SK-N-SH (cell line): Measurements from ENCODE around the gene CCL16. TPM values are rescaled to one million over a fixed set of nuclear protein-coding genes. Genes with fewer than 3 reads are reported as not detected.
A peak's percentile ranks its signal among the peaks of the same experiment; 100 is the strongest.

Experiments used
- CTCF ChIA-PET: fragments of 300-600, 350-600 bp; formaldehyde crosslinking; extraction: SDS; loops from one replicate; lab custom pipeline; 2021; lab: Yijun Ruan, JAX
- POLR2A ChIA-PET: fragments of 350-600 bp; sonication (Branson Sonifier 250); formaldehyde crosslinking; extraction: SDS; loops from one replicate; lab custom pipeline; 2020; ENCODE audit warnings: antibody characterized with exemption, inconsistent platforms; lab: Yijun Ruan, JAX
- DNase-seq: peaks from one replicate; pipeline ENCODE4 v3.0.0; 2012
- H2AFZ ChIP-seq: fragments of 200-600 bp; sonication (generic); 2 replicates; pipeline ENCODE4 v1.8.1; 2016; ENCODE audit warnings: antibody characterized with exemption, mild to moderate bottlenecking, low read depth
- H3F3A ChIP-seq: fragments of 200-600 bp; sonication (generic); replicated peaks from 2 replicates; pipeline ENCODE3; 2016; ENCODE audit warnings: antibody characterized with exemption, mild to moderate bottlenecking; ENCODE audit not compliant: insufficient read depth
- H3K27ac ChIP-seq, 2 experiments: fragments of 200-500 bp in 1 of 2; fragments of 200-600 bp in 1 of 2; sonication (Bioruptor generic) in 1 of 2; sonication (generic), shearing (Covaris generic) in 1 of 2; 2 replicates each; pipeline versions ENCODE4 v1.5.1 to v1.6.1; 2014 to 2016; ENCODE audit warnings: low read depth in 2 of 2, inconsistent platforms in 1 of 2, low read length in 1 of 2, mild to moderate bottlenecking in 1 of 2, mixed read lengths in 1 of 2
- H3K27me3 ChIP-seq: fragments of 200-600 bp; sonication (generic), shearing (Covaris generic); 2 replicates; pipeline ENCODE4 v1.6.1; 2016; ENCODE audit warnings: mixed run types; ENCODE audit not compliant: insufficient read depth
- H3K36me3 ChIP-seq, 2 experiments: fragments of 200-500 bp in 1 of 2; fragments of 200-600 bp in 1 of 2; sonication (Bioruptor generic) in 1 of 2; sonication (generic) in 1 of 2; replicated peaks in 1 of 2; 2 replicates each; pipeline versions ENCODE3 to v1.5.1; 2014 to 2016; ENCODE audit warnings: low read length in 1 of 2, mild to moderate bottlenecking in 1 of 2; ENCODE audit not compliant: insufficient read depth in 2 of 2, control insufficient read depth in 1 of 2
- H3K4me1 ChIP-seq, 2 experiments: fragments of 200-500 bp in 1 of 2; fragments of 200-600 bp in 1 of 2; sonication (Bioruptor generic) in 1 of 2; sonication (generic), shearing (Covaris generic) in 1 of 2; 2 replicates each; pipeline versions ENCODE4 v1.5.1 to v1.6.1; 2014 to 2016; ENCODE audit warnings: low read depth in 1 of 2, low read length in 1 of 2, mixed run types in 1 of 2; ENCODE audit not compliant: insufficient read depth in 2 of 2, control insufficient read depth in 1 of 2
- H3K4me2 ChIP-seq: fragments of 200-600 bp; sonication (generic), shearing (Covaris generic); 2 replicates; pipeline ENCODE4 v1.6.1; 2017; ENCODE audit warnings: mixed run types
- H3K4me3 ChIP-seq, 2 experiments: fragments of 200-500 bp in 1 of 2; fragments of 200-600 bp in 1 of 2; sonication (Bioruptor generic) in 1 of 2; sonication (generic), shearing (Covaris generic) in 1 of 2; 2 replicates each; pipeline versions ENCODE4 v1.5.1 to v1.8.1; 2014 to 2016; ENCODE audit warnings: low read depth in 2 of 2, inconsistent platforms in 1 of 2, low read length in 1 of 2, mild to moderate bottlenecking in 1 of 2, mixed read lengths in 1 of 2, moderate library complexity in 1 of 2
- H3K79me2 ChIP-seq: fragments of 200-600 bp; sonication (generic); 2 replicates; pipeline ENCODE4 v1.8.1; 2017; ENCODE audit warnings: mild to moderate bottlenecking; ENCODE audit not compliant: insufficient read depth
- H3K9ac ChIP-seq: fragments of 200-600 bp; sonication (generic); 2 replicates; pipeline ENCODE4 v1.6.1; 2017; ENCODE audit warnings: mixed run types
- H3K9me2 ChIP-seq: fragments of 200-600 bp; sonication (generic); 2 replicates; pipeline ENCODE4 v1.6.1; 2017; ENCODE audit warnings: mixed run types
- H3K9me3 ChIP-seq: fragments of 200-600 bp; sonication (generic); 2 replicates; pipeline ENCODE4 v1.6.1; 2017; ENCODE audit warnings: mixed run types, mild to moderate bottlenecking, moderate library complexity
- H4K20me1 ChIP-seq: fragments of 200-600 bp; sonication (generic); 2 replicates; pipeline ENCODE4 v1.6.1; 2017; ENCODE audit warnings: mild to moderate bottlenecking, mixed run types; ENCODE audit not compliant: insufficient read depth
- CHD2 ChIP-seq: fragments of 150-350 bp; IDR thresholded peaks from 2 replicates; pipeline ENCODE4 v1.6.1; 2018; ENCODE audit warnings: low read length; ENCODE audit not compliant: partially characterized antibody
- ELF1 ChIP-seq: IDR thresholded peaks from 2 replicates; pipeline ENCODE4 v1.4.0; 2012
- EZH2phosphoT487 ChIP-seq: fragments of 200-600 bp; sonication (generic); IDR thresholded peaks from 2 replicates; pipeline ENCODE4 v1.6.1; 2017; ENCODE audit warnings: low read depth, mixed run types, mild to moderate bottlenecking, antibody characterized with exemption, moderate library complexity, borderline replicate concordance
- FOSL2 ChIP-seq: IDR thresholded peaks from 2 replicates; pipeline ENCODE4 v1.4.0; 2012; ENCODE audit warnings: low read depth, mild to moderate bottlenecking, moderate library complexity, borderline replicate concordance
- FOXJ3 ChIP-seq: sonication (generic); formaldehyde crosslinking; IDR thresholded peaks from 2 replicates; pipeline ENCODE4 v1.5.1; 2020; ENCODE audit warnings: mild to moderate bottlenecking, missing genetic modification reagents
- FOXM1 ChIP-seq: IDR thresholded peaks from 2 replicates; pipeline ENCODE4 v1.4.0; 2012; ENCODE audit warnings: low read depth, mild to moderate bottlenecking
- GABPA ChIP-seq: IDR thresholded peaks from 2 replicates; pipeline ENCODE4 v1.4.0; 2012; ENCODE audit warnings: low read depth, mild to moderate bottlenecking
- IRF3 ChIP-seq: fragments of 150-350 bp; IDR thresholded peaks from 2 replicates; pipeline ENCODE4 v1.6.1; 2016; ENCODE audit warnings: mild to moderate bottlenecking, low read depth, low read length
- JUND ChIP-seq: IDR thresholded peaks from 2 replicates; pipeline ENCODE4 v1.4.0; 2012
- MAX ChIP-seq: IDR thresholded peaks from 2 replicates; pipeline ENCODE4 v1.4.0; 2012; ENCODE audit warnings: low read depth
- MXI1 ChIP-seq: IDR thresholded peaks from 2 replicates; pipeline ENCODE4 v1.6.1; 2012; ENCODE audit warnings: mild to moderate bottlenecking, low read depth, low read length, improper control_type of control experiment
- NFIC ChIP-seq: IDR thresholded peaks from 2 replicates; pipeline ENCODE4 v1.4.0; 2012; ENCODE audit warnings: borderline replicate concordance
- NRF1 ChIP-seq: IDR thresholded peaks from 2 replicates; pipeline ENCODE4 v1.6.1; 2012; ENCODE audit warnings: low read depth, mild to moderate bottlenecking, low read length
- PBX3 ChIP-seq: IDR thresholded peaks from 2 replicates; pipeline ENCODE4; 2012
- POLR2AphosphoS5 ChIP-seq: IDR thresholded peaks from 2 replicates; pipeline ENCODE4 v1.6.1; 2012; ENCODE audit warnings: low read depth, low read length
- RCOR1 ChIP-seq: fragments of 150-350 bp; IDR thresholded peaks from 2 replicates; pipeline ENCODE4 v1.6.1; 2017; ENCODE audit warnings: antibody characterized with exemption, low read length
- RFX5 ChIP-seq: IDR thresholded peaks from 2 replicates; pipeline ENCODE4 v1.6.1; 2012; ENCODE audit warnings: mild to moderate bottlenecking, improper control_type of control experiment, low read length
- SIN3A ChIP-seq: IDR thresholded peaks from 2 replicates; pipeline ENCODE4 v1.6.1; 2012; ENCODE audit warnings: low read depth, mild to moderate bottlenecking, low read length, moderate library complexity, borderline replicate concordance
- TEAD4 ChIP-seq: IDR thresholded peaks from 2 replicates; pipeline ENCODE4 v1.4.0; 2012; ENCODE audit warnings: mild to moderate bottlenecking, borderline replicate concordance; ENCODE audit not compliant: insufficient read depth
- USF1 ChIP-seq: IDR thresholded peaks from 2 replicates; pipeline ENCODE4 v1.4.0; 2012; ENCODE audit warnings: low read depth, borderline replicate concordance
- USF2 ChIP-seq: fragments of 150-350 bp; IDR thresholded peaks from 2 replicates; pipeline ENCODE4 v1.6.1; 2017; ENCODE audit warnings: antibody characterized with exemption, low read length, low read depth, borderline replicate concordance
- YY1 ChIP-seq: IDR thresholded peaks from 2 replicates; pipeline ENCODE4 v1.4.0; 2012; ENCODE audit warnings: low read depth, mild to moderate bottlenecking
- WGBS: methylation state at CpG from one replicate; pipeline ENCODE4 v1.1.6; 2017; ENCODE audit warnings: low lambda C conversion rate; 5-methylcytosine and 5-hydroxymethylcytosine counted together
- polyA plus RNA-seq, 3 experiments: library from polyadenylated mRNA; depleted of rRNA; stranded (reverse); fragments of >200 nt; gene quantifications; 2 replicates each; pipeline ENCODE4 v1.2.3, GENCODE V29; 2012

CCL16 gene
- polyA plus RNA-seq, 1 of the 3 experiments (the other 2 are of a cell fraction) = not detected

- no peaks in the 10 kb centered on the region for H3K79me2 ChIP-seq
- no peaks in the 10 kb centered on the region for H3K27me3 ChIP-seq
- no peaks in the 10 kb centered on the region for H4K20me1 ChIP-seq
- ChIA-PET CTCF (interaction anchor here (0.9 to 1.4 kb wide), 4 partner anchors 17 to 553 kb away, joined by 3 to 7 read pairs (median 4); no protein-coding TSS in a partner anchor), POLR2A (no interaction called here)
- H3K4me3 ChIP-seq = peak within 1 kb of the TSS; percentile 65 to 69
- 4% methylated on average over 34 of the region's 35 CpGs for WGBS
- peak within 1 kb of the TSS; percentile 94 for H2AFZ ChIP-seq
- H3F3A ChIP-seq = peaks cover 11% of the 10 kb centered on the region
- TF ChIP-seq CHD2 (peak; percentile 6), POLR2AphosphoS5 (peak; percentile 64; the same call in 1 of the 2 replicates), MXI1 (peak; percentile 87), FOXJ3 (CRISPR knock-in tag) (no peak), FOXM1 (no peak), NRF1 (peak; percentile 92), IRF3 (no peak), YY1 (peak; percentile 44; the same call in 1 of the 2 replicates), EZH2phosphoT487 (no peak), SIN3A (peak; percentile 54; the same call in 1 of the 2 replicates), MAX (peak; percentile 84), USF2 (no peak)
- peak within 1 kb of the TSS; percentile 89 for H3K4me2 ChIP-seq
- no peaks in the 10 kb centered on the region for H3K9me2 ChIP-seq
- H3K27ac ChIP-seq = no peak within 1 kb of the TSS
- DNase-seq = peak; percentile 92
- H3K4me1 ChIP-seq = peaks cover 3 to 8% of the 10 kb centered on the region in 2 experiments; a peak in 2 of 4 replicates
- peak within 1 kb of the TSS; percentile 23; the same call in 1 of the 2 replicates for H3K9ac ChIP-seq
- no peaks in the 10 kb centered on the region for H3K9me3 ChIP-seq
- H3K36me3 ChIP-seq = no peaks in the 10 kb centered on the region
Measured at GRCh38 chr17:35930211-35931065, 50.9 kb downstream of the CCL16 start, which contains the start of gene RDM1. RDM1 (minus strand) TSS chr17:35930773; CDS start chr17:35930727, 46 bp downstream.

- Histone ChIP-seq H4K20me1 (no peaks in the 10 kb centered on the region), H3K79me2 (no peaks in the 10 kb centered on the region), H3K9me2 (no peaks in the 10 kb centered on the region), H3K9ac (no peak overlapping the region), H3K27ac (no peak overlapping the region), H3K27me3 (no peaks in the 10 kb centered on the region), H2AFZ (no peak overlapping the region), H3K9me3 (no peaks in the 10 kb centered on the region), H3K36me3 (no peaks in the 10 kb centered on the region), H3F3A (peaks cover 5% of the 10 kb centered on the region), H3K4me1 (peaks cover 3 to 8% of the 10 kb centered on the region in 2 experiments; a peak in 2 of 4 replicates), H3K4me2 (no peak overlapping the region), H3K4me3 (no peak overlapping the region)
- TF ChIP-seq GABPA = no peak
- no peak for TF ChIP-seq JUND
- no peak for TF ChIP-seq IRF3
- TF ChIP-seq PBX3 = no peak
- TF ChIP-seq TEAD4 = no peak
- no peak for TF ChIP-seq ELF1
- TF ChIP-seq USF1 = no peak
- TF ChIP-seq SIN3A = no peak
- no peak for TF ChIP-seq NFIC
- TF ChIP-seq FOSL2 = no peak
- TF ChIP-seq RCOR1 = no peak
- no peak for TF ChIP-seq RFX5
- POLR2A ChIA-PET = no interaction called here
- DNase-seq = no peak
- CTCF ChIA-PET = interaction anchor here (1.2 kb wide), 1 partner anchor 12 kb away, joined by 3 read pairs; no protein-coding TSS in a partner anchor
Measured at GRCh38 chr17:35927714-35928113, 53.6 kb downstream of the CCL16 start.
